ENCODE results near the gene ITGB2.

Gene ITGB2

GRCh38 chr21:44955141-44955797 is 34.6 kb upstream of the ITGB2 start:
- no peak for DNase-seq

GRCh38 chr21:44954281-44954771 is 33.6 kb upstream of the ITGB2 start:
- no peak for DNase-seq

GRCh38 chr21:44953628-44954021 is 32.9 kb upstream of the ITGB2 start:
- DNase-seq: no peak

- DNase-seq: no peak
Measured at GRCh38 chr21:44952929-44953627, 32.4 kb upstream of the ITGB2 start.

- DNase-seq: no peak
Measured at GRCh38 chr21:44952116-44952928, 31.6 kb upstream of the ITGB2 start.

GRCh38 chr21:44951186-44951915 is 30.7 kb upstream of the ITGB2 start:
- no peak for DNase-seq

GRCh38 chr21:44950351-44950750 is 29.7 kb upstream of the ITGB2 start:
- DNase-seq: no peak

- peak; percentile 78 for DNase-seq
Measured at GRCh38 chr21:44949779-44950198, 29.1 kb upstream of the ITGB2 start.

- DNase-seq: no peak
Measured at GRCh38 chr21:44949161-44949778, 28.6 kb upstream of the ITGB2 start.

GRCh38 chr21:44948426-44949120 is 27.9 kb upstream of the ITGB2 start:
- DNase-seq: no peak

- no peak for DNase-seq
Measured at GRCh38 chr21:44947930-44948331, 27.2 kb upstream of the ITGB2 start.

GRCh38 chr21:44947111-44947929 is 26.6 kb upstream of the ITGB2 start:
- DNase-seq: no peak

- DNase-seq: no peak
Measured at GRCh38 chr21:44946254-44947041, 25.7 kb upstream of the ITGB2 start.

GRCh38 chr21:44944596-44944995 is 23.9 kb upstream of the ITGB2 start:
- no peak for DNase-seq

GRCh38 chr21:44943686-44944550 is 23.2 kb upstream of the ITGB2 start:
- no peak for DNase-seq

- DNase-seq: no peak
Measured at GRCh38 chr21:44943005-44943685, 22.4 kb upstream of the ITGB2 start.

GRCh38 chr21:44942566-44942965 is 21.9 kb upstream of the ITGB2 start:
- no peak for DNase-seq

GRCh38 chr21:44941567-44941966 is 20.9 kb upstream of the ITGB2 start:
- DNase-seq: no peak
